ENCODE results near the gene ATP11A. TPM values are rescaled to one million over a fixed set of nuclear protein-coding genes. Genes with fewer than 3 reads are reported as not detected.

ATP11A gene
- total RNA-seq, 3 donors from 2014 or later, result 15.5 to 28.7 (median 19.4) TPM

DNA sequence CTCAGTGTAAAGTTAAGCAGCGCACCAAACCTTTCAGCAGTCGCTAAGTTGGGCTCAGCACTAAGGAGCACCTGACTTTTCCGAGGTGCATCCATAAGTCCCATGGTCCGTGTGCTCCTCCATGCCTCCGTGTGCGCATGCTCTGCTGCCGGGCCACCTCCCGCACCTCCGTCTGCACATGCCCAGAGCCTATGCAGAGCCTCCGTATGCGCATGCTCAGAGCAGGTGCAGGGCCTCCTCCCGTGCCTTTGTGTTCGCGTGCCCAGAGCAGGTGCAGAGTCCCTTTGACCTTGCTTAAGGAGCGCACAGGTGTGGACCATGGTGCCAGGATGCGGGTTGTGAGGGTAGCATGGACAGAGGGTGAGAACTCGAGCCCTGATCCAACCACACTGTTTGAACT lies 46.0 kb downstream of the ATP11A start:
- Histone ChIP-seq H3K36me3 (ENCODE audit: low read depth) (no peaks in the 10 kb centered on the region), H3K9me3 (no peaks in the 10 kb centered on the region), H3K4me1 (ENCODE audit: low read depth) (no peaks in the 10 kb centered on the region), H3K4me3 (no peak overlapping the region)
- DNase-seq, result no peak
- TF ChIP-seq, protein P1, sequence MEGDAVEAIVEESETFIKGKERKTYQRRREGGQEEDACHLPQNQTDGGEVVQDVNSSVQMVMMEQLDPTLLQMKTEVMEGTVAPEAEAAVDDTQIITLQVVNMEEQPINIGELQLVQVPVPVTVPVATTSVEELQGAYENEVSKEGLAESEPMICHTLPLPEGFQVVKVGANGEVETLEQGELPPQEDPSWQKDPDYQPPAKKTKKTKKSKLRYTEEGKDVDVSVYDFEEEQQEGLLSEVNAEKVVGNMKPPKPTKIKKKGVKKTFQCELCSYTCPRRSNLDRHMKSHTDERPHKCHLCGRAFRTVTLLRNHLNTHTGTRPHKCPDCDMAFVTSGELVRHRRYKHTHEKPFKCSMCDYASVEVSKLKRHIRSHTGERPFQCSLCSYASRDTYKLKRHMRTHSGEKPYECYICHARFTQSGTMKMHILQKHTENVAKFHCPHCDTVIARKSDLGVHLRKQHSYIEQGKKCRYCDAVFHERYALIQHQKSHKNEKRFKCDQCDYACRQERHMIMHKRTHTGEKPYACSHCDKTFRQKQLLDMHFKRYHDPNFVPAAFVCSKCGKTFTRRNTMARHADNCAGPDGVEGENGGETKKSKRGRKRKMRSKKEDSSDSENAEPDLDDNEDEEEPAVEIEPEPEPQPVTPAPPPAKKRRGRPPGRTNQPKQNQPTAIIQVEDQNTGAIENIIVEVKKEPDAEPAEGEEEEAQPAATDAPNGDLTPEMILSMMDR (IDR thresholded peaks at IDR 0.05), result no peak
- ATAC-seq, result no peak
- intact Hi-C loops (cut with DNase I, micrococcal nuclease), result no loop called here

- intact Hi-C loops (cut with DNase I, micrococcal nuclease), result no loop called here
- H3K9me3 ChIP-seq, result no peaks in the 10 kb centered on the region
- no peak for DNase-seq
These were observed 47.5 kb downstream of the ATP11A start for GRCh38 chr13:112737294-112737693.

GRCh38 chr13:112738606-112739005 lies 48.8 kb downstream of the ATP11A start:
- Histone ChIP-seq H3K4me1 (ENCODE audit: low read depth) (no peaks in the 10 kb centered on the region), H3K9me3 (no peaks in the 10 kb centered on the region), H3K4me3 (no peak overlapping the region), H3K36me3 (ENCODE audit: low read depth) (no peaks in the 10 kb centered on the region)
- intact Hi-C loops (cut with DNase I, micrococcal nuclease), result no loop called here
- no peak for DNase-seq
- ATAC-seq, result no peak
- TF ChIP-seq, protein P1 (IDR thresholded peaks at IDR 0.05), result no peak

More at GRCh38 chr13:112737294-112737693, 47.5 kb downstream of the ATP11A start:
- Histone ChIP-seq H3K4me3 (no peak overlapping the region), H3K36me3 (ENCODE audit: low read depth) (no peaks in the 10 kb centered on the region), H3K4me1 (ENCODE audit: low read depth) (no peaks in the 10 kb centered on the region)
- ATAC-seq, result no peak
- TF ChIP-seq, protein P1 (IDR thresholded peaks at IDR 0.05), result no peak

- no peak overlapping the region for H3K4me3 ChIP-seq
- H3K9me3 ChIP-seq, result no peaks in the 10 kb centered on the region
- peak; percentile 46 to 52 (median 52) for DNase-seq
- H3K36me3 ChIP-seq (ENCODE audit: low read depth), result no peaks in the 10 kb centered on the region
- ATAC-seq, result peak; percentile 53
- intact Hi-C loops (cut with DNase I, micrococcal nuclease), result no loop called here
- no peaks in the 10 kb centered on the region for H3K4me1 ChIP-seq (ENCODE audit: low read depth)
- TF ChIP-seq, protein P1 (IDR thresholded peaks at IDR 0.05), result no peak
These were observed 50.8 kb downstream of the ATP11A start for GRCh38 chr13:112740502-112741131.

DNA sequence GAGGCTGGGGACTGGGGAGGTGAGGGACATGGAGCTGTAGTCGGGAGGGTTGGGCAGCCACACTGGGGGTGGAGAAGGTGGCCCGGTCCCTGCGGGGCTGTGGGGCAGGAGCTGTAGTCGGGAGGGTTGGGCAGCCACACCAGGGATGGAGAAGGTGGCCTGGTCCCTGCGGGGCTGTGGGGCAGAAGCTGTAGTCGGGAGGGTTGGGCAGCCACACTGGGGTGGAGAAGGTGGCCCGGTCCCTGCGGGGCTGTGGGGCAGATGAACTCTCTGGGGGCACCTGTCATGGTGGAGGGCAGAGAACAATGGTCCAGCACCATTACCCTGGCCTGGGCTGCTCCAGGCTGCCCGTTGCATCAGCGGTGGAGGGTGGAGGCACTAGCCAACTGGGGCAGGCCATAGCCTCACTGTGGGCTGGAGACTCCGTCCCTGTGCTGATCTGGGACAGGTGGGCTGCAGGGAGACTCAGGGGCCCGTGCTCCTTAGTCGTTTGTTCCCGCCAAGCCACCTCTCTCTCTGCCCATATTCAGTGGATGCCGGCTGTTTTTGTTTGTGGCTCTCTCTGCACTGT lies 51.4 kb downstream of the ATP11A start:
- intact Hi-C loops (cut with DNase I, micrococcal nuclease), result no loop called here
- DNase-seq (peak in 1 of 3 donors; percentile 26), ATAC-seq (no peak)
- TF ChIP-seq, protein P1 (IDR thresholded peaks at IDR 0.05), result no peak
- Histone ChIP-seq H3K4me1 (ENCODE audit: low read depth) (no peaks in the 10 kb centered on the region), H3K4me3 (no peak overlapping the region), H3K9me3 (no peaks in the 10 kb centered on the region), H3K36me3 (ENCODE audit: low read depth) (no peaks in the 10 kb centered on the region)

All from mucosa of descending colon (tissue), 3 donors.